ENCODE measurements around the gene PKN2.
"Not testable (repeated sequence)": the region's sequence is repeated elsewhere in the genome, so short reads cannot be mapped to it uniquely, and the experiment has no call there.

The PKN2 gene

GRCh38 chr1:88701793-88702192 lies 17.7 kb downstream of the PKN2 start:
- not testable (repeated sequence) for H3K9ac ChIP-seq (ENCODE audit: low read length in 2 of 2); H3K27ac ChIP-seq (ENCODE audit: low read length)

GRCh38 chr1:88708011-88708410 lies 23.9 kb downstream of the PKN2 start:
- no peak overlapping the region for H3K9ac ChIP-seq (ENCODE audit: low read length in 2 of 2)
- no peak overlapping the region for H3K4me3 ChIP-seq (ENCODE audit: low read length in 2 of 2)
- H3K9me3 ChIP-seq (ENCODE audit: control insufficient read depth in 2 of 2, low read length in 2 of 2), result no peaks in the 10 kb centered on the region
- H3K4me1 ChIP-seq (ENCODE audit: control insufficient read depth, insufficient read depth, low read length), result no peaks in the 10 kb centered on the region
- H3K27ac ChIP-seq (ENCODE audit: low read length), result no peak overlapping the region
- peaks cover 0 to 2% of the 10 kb centered on the region in 2 donors for H3K36me3 ChIP-seq (ENCODE audit: control insufficient read depth in 2 of 2, insufficient read depth in 2 of 2, low read length in 2 of 2)
- H3K27me3 ChIP-seq (ENCODE audit: control insufficient read depth in 1 of 2, insufficient read depth in 2 of 2, low read length in 2 of 2), result no peaks in the 10 kb centered on the region

More at GRCh38 chr1:88701793-88702192, 17.7 kb downstream of the PKN2 start:
- not testable (repeated sequence) for H3K27me3 ChIP-seq (ENCODE audit: control insufficient read depth in 1 of 2, insufficient read depth in 2 of 2, low read length in 2 of 2); H3K4me3 ChIP-seq (ENCODE audit: low read length in 2 of 2); H3K9me3 ChIP-seq (ENCODE audit: control insufficient read depth in 2 of 2, low read length in 2 of 2); H3K36me3 ChIP-seq (ENCODE audit: control insufficient read depth in 2 of 2, insufficient read depth in 2 of 2, low read length in 2 of 2); H3K4me1 ChIP-seq (ENCODE audit: control insufficient read depth, insufficient read depth, low read length)

GRCh38 chr1:88712907-88713306 lies 28.8 kb downstream of the PKN2 start:
- H3K36me3 ChIP-seq (ENCODE audit: control insufficient read depth in 2 of 2, insufficient read depth in 2 of 2, low read length in 2 of 2); H3K4me3 ChIP-seq (ENCODE audit: low read length in 2 of 2); H3K9me3 ChIP-seq (ENCODE audit: control insufficient read depth in 2 of 2, low read length in 2 of 2); H3K27me3 ChIP-seq (ENCODE audit: control insufficient read depth in 1 of 2, insufficient read depth in 2 of 2, low read length in 2 of 2); H3K9ac ChIP-seq (ENCODE audit: low read length in 2 of 2); H3K27ac ChIP-seq (ENCODE audit: low read length); H3K4me1 ChIP-seq (ENCODE audit: control insufficient read depth, insufficient read depth, low read length): not testable (repeated sequence)

GRCh38 chr1:88716571-88716970 lies 32.5 kb downstream of the PKN2 start:
- H3K4me1 ChIP-seq (ENCODE audit: control insufficient read depth, insufficient read depth, low read length); H3K36me3 ChIP-seq (ENCODE audit: control insufficient read depth in 2 of 2, insufficient read depth in 2 of 2, low read length in 2 of 2); H3K9me3 ChIP-seq (ENCODE audit: control insufficient read depth in 2 of 2, low read length in 2 of 2); H3K9ac ChIP-seq (ENCODE audit: low read length in 2 of 2); H3K4me3 ChIP-seq (ENCODE audit: low read length in 2 of 2); H3K27ac ChIP-seq (ENCODE audit: low read length); H3K27me3 ChIP-seq (ENCODE audit: control insufficient read depth in 1 of 2, insufficient read depth in 2 of 2, low read length in 2 of 2): not testable (repeated sequence)

GRCh38 chr1:88722492-88722891 lies 38.4 kb downstream of the PKN2 start:
- H3K9ac ChIP-seq (ENCODE audit: low read length in 2 of 2), result no peak overlapping the region
- H3K4me1 ChIP-seq (ENCODE audit: control insufficient read depth, insufficient read depth, low read length), result no peaks in the 10 kb centered on the region
- no peaks in the 10 kb centered on the region for H3K27me3 ChIP-seq (ENCODE audit: control insufficient read depth in 1 of 2, insufficient read depth in 2 of 2, low read length in 2 of 2)
- no peaks in the 10 kb centered on the region for H3K36me3 ChIP-seq (ENCODE audit: control insufficient read depth in 2 of 2, insufficient read depth in 2 of 2, low read length in 2 of 2)
- H3K9me3 ChIP-seq (ENCODE audit: control insufficient read depth in 2 of 2, low read length in 2 of 2), result no peaks in the 10 kb centered on the region
- H3K27ac ChIP-seq (ENCODE audit: low read length), result no peak overlapping the region
- no peak overlapping the region for H3K4me3 ChIP-seq (ENCODE audit: low read length in 2 of 2)

- H3K36me3 ChIP-seq (ENCODE audit: control insufficient read depth in 2 of 2, insufficient read depth in 2 of 2, low read length in 2 of 2), result no peaks in the 10 kb centered on the region
- no peak overlapping the region for H3K27ac ChIP-seq (ENCODE audit: low read length)
- no peaks in the 10 kb centered on the region for H3K9me3 ChIP-seq (ENCODE audit: control insufficient read depth in 2 of 2, low read length in 2 of 2)
- H3K9ac ChIP-seq (ENCODE audit: low read length in 2 of 2), result no peak overlapping the region
- H3K4me3 ChIP-seq (ENCODE audit: low read length in 2 of 2), result no peak overlapping the region
- no peaks in the 10 kb centered on the region for H3K27me3 ChIP-seq (ENCODE audit: control insufficient read depth in 1 of 2, insufficient read depth in 2 of 2, low read length in 2 of 2)
- H3K4me1 ChIP-seq (ENCODE audit: control insufficient read depth, insufficient read depth, low read length), result peaks cover 6% of the 10 kb centered on the region
Measured at GRCh38 chr1:88726697-88727096, 42.6 kb downstream of the PKN2 start.

GRCh38 chr1:88727205-88727604 lies 43.1 kb downstream of the PKN2 start:
- H3K27me3 ChIP-seq (ENCODE audit: control insufficient read depth in 1 of 2, insufficient read depth in 2 of 2, low read length in 2 of 2), result no peaks in the 10 kb centered on the region

GRCh38 chr1:88729297-88729696 lies 45.2 kb downstream of the PKN2 start:
- Histone ChIP-seq H3K4me3 (ENCODE audit: low read length in 2 of 2) (no peak overlapping the region), H3K9me3 (ENCODE audit: control insufficient read depth in 2 of 2, low read length in 2 of 2) (no peaks in the 10 kb centered on the region), H3K27me3 (ENCODE audit: control insufficient read depth in 1 of 2, insufficient read depth in 2 of 2, low read length in 2 of 2) (no peaks in the 10 kb centered on the region), H3K27ac (ENCODE audit: low read length) (no peak overlapping the region), H3K36me3 (ENCODE audit: control insufficient read depth in 2 of 2, insufficient read depth in 2 of 2, low read length in 2 of 2) (no peaks in the 10 kb centered on the region), H3K9ac (ENCODE audit: low read length in 2 of 2) (no peak overlapping the region), H3K4me1 (ENCODE audit: control insufficient read depth, insufficient read depth, low read length) (peaks cover 6% of the 10 kb centered on the region)

More at GRCh38 chr1:88727205-88727604, 43.1 kb downstream of the PKN2 start:
- Histone ChIP-seq H3K4me1 (ENCODE audit: control insufficient read depth, insufficient read depth, low read length) (peaks cover 6% of the 10 kb centered on the region), H3K9me3 (ENCODE audit: control insufficient read depth in 2 of 2, low read length in 2 of 2) (no peaks in the 10 kb centered on the region), H3K36me3 (ENCODE audit: control insufficient read depth in 2 of 2, insufficient read depth in 2 of 2, low read length in 2 of 2) (no peaks in the 10 kb centered on the region), H3K9ac (ENCODE audit: low read length in 2 of 2) (no peak overlapping the region), H3K27ac (ENCODE audit: low read length) (no peak overlapping the region), H3K4me3 (ENCODE audit: low read length in 2 of 2) (no peak overlapping the region)

GRCh38 chr1:88730132-88730675 lies 46.1 kb downstream of the PKN2 start:
- no peak overlapping the region for H3K27ac ChIP-seq (ENCODE audit: low read length)
- peaks cover 0 to 2% of the 10 kb centered on the region in 2 donors for H3K9me3 ChIP-seq (ENCODE audit: control insufficient read depth in 2 of 2, low read length in 2 of 2)
- no peak overlapping the region for H3K9ac ChIP-seq (ENCODE audit: low read length in 2 of 2)
- H3K4me3 ChIP-seq (ENCODE audit: low read length in 2 of 2), result no peak overlapping the region
- H3K36me3 ChIP-seq (ENCODE audit: control insufficient read depth in 2 of 2, insufficient read depth in 2 of 2, low read length in 2 of 2), result no peaks in the 10 kb centered on the region
- H3K27me3 ChIP-seq (ENCODE audit: control insufficient read depth in 1 of 2, insufficient read depth in 2 of 2, low read length in 2 of 2), result no peaks in the 10 kb centered on the region
- peaks cover 6% of the 10 kb centered on the region for H3K4me1 ChIP-seq (ENCODE audit: control insufficient read depth, insufficient read depth, low read length)

- H3K27me3 ChIP-seq (ENCODE audit: control insufficient read depth in 1 of 2, insufficient read depth in 2 of 2, low read length in 2 of 2), result no peaks in the 10 kb centered on the region
- H3K27ac ChIP-seq (ENCODE audit: low read length), result peak overlapping the region; percentile 3
- no peak overlapping the region for H3K9ac ChIP-seq (ENCODE audit: low read length in 2 of 2)
- peaks cover 0 to 4% of the 10 kb centered on the region in 2 donors for H3K9me3 ChIP-seq (ENCODE audit: control insufficient read depth in 2 of 2, low read length in 2 of 2)
- peaks cover 6% of the 10 kb centered on the region for H3K4me1 ChIP-seq (ENCODE audit: control insufficient read depth, insufficient read depth, low read length)
- no peaks in the 10 kb centered on the region for H3K36me3 ChIP-seq (ENCODE audit: control insufficient read depth in 2 of 2, insufficient read depth in 2 of 2, low read length in 2 of 2)
- H3K4me3 ChIP-seq (ENCODE audit: low read length in 2 of 2), result no peak overlapping the region
Measured at GRCh38 chr1:88730995-88731394, 46.9 kb downstream of the PKN2 start.

- Histone ChIP-seq H3K36me3 (ENCODE audit: control insufficient read depth in 2 of 2, insufficient read depth in 2 of 2, low read length in 2 of 2) (no peaks in the 10 kb centered on the region), H3K9me3 (ENCODE audit: control insufficient read depth in 2 of 2, low read length in 2 of 2) (peaks cover 0 to 4% of the 10 kb centered on the region in 2 donors), H3K4me1 (ENCODE audit: control insufficient read depth, insufficient read depth, low read length) (peaks cover 6% of the 10 kb centered on the region), H3K27me3 (ENCODE audit: control insufficient read depth in 1 of 2, insufficient read depth in 2 of 2, low read length in 2 of 2) (no peaks in the 10 kb centered on the region), H3K9ac (ENCODE audit: low read length in 2 of 2) (no peak overlapping the region), H3K4me3 (ENCODE audit: low read length in 2 of 2) (no peak overlapping the region), H3K27ac (ENCODE audit: low read length) (peak overlapping the region; percentile 3)
Measured at GRCh38 chr1:88731475-88732269, 47.6 kb downstream of the PKN2 start.

All from stomach smooth muscle (tissue), 2 donors.